CD4-positive, alpha-beta T cell treated with Interleukin-10 for 1 hour (primary cell): ENCODE data around the gene COPS4.
"Not testable (repeated sequence)": the region's sequence is repeated elsewhere in the genome, so short reads cannot be mapped to it uniquely, and the experiment has no call there.

Source experiments
- DNase-seq: peaks from one replicate; pipeline ENCODE4 v3.0.0-alpha.2; 2020

COPS4 gene

DNA sequence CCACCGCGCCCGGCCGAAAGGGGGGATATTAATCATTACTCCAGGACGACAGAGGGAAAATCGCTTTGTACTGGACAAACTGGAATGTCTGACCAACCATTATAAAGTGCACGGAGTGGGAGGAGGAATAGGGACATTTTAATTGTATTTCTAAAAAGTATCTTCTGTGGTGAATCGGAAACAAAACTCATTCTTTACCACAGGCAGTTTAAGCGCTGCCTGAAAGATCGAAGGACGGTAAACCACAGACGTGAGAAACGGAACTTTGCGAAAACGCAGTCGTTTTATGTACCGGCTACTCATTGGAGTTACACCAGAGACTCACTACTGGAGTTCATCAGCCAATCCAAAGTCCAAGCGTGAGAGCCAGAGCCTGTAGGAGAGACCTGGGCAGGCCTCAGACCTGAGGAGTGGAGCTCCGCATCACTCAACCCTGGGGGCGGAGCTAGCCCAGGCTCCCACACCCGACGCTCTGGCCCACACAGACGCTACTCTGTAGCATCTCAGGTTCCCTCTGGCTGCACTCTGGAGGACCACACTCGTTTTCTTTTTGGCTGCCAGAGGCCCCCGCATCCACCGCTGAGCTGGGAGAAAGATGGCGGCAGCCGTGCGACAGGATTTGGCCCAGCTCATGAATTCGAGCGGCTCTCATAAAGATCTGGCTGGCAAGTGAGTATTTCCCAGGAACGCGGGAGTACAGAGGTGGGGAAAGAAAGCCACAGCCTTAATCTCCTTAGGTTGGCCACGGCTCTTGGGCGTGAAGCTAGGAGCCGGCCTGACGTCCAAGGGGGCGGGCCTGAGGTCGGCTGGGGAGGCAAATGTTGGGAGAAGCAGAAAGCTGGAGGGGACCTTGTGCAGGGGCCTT is at the start of gene COPS4:
TSS of gene COPS4 (plus strand) at position 554 of the 865 bp plus-strand sequence. CDS start at position 596, 42 bp downstream.
- peak; percentile 98 for DNase-seq

DNA sequence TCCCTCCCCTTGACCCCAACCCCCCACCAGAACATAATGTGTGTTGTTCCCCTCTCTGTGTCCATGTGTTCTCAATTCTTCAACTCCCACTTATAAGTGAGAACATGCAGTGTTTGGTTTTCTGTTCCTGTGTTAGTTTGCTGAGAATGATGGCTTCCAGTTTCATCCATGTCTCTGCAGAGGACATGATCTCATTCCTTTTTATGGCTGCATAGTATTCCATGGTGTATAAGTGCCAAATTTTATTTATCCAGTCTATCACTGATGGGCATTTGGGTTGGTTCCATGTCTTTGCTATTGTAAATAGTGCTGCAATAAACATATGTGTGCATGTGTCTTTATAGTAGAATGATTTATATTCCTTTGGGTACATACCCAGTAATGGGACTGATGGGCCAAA is 47.5 kb upstream of the COPS4 start:
- not testable (repeated sequence) for DNase-seq

DNA sequence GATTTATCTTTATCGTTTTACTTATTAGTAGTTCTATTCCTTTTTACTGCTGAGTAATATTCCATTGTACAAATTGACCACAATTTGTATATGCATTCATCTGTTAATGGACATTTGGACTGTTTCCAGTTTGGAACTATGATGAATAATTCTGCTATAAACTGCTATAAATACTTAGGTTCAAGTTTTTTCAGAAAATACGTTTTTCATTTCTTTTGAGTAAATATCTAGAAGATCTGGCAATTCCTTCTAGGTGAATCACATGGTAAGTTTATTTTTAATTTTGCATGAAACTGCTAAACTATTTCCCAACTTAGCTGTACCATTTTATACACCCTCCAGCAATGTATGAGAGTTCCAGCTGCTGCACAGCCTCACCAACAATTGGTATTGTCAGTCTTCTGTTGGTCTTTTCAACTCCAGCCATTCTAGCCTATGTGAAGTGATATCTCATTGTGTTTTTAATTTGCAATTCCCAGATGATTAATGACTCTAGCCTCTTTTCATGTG is 46.6 kb upstream of the COPS4 start:
- no peak for DNase-seq

- peak; percentile 44 for DNase-seq
Measured at GRCh38 chr4:82989575-82990429, 45.2 kb upstream of the COPS4 start.

DNA sequence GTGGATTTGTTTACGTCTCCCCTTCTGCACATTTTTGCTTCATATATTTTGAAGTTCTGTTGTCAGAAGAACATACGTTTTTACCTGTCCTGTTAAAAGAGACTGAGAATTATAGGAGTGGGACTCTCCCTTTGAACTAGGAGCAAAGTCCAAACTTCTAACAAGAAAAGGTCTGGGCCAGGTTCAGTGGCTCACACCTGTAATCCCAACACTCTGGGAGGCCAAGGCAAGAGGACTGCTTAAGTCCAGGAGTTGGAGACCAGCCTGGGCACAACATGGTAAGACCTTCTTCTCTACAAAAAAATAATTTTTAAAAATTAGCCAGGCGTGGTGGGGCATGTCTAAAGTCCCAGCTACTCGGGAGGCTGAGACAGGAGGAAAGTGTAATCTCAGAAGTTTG is 40.1 kb upstream of the COPS4 start:
- no peak for DNase-seq

DNA sequence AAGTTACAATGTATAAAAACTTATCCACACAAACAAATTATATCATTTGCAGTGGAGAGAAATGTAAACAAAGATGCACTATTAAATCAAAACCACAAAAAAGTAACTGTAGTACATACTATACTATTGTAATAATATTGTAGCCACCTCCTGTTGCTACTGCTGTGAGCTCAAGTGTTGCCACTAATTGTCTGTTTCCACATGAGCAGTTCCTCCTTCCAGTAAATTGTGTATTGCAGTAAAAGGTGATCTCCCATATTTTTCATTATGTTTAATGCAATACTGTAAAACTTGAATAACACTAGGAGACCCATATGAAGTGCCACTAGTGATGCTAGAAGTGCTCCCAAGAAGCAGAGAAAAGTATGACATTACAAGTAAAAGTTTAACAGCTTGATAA is 36.1 kb upstream of the COPS4 start:
- no peak for DNase-seq

GRCh38 chr4:83002329-83002728 is 32.7 kb upstream of the COPS4 start:
- no peak for DNase-seq

- DNase-seq, result not testable (repeated sequence)
Measured at GRCh38 chr4:83003044-83003791, 31.8 kb upstream of the COPS4 start.

DNA sequence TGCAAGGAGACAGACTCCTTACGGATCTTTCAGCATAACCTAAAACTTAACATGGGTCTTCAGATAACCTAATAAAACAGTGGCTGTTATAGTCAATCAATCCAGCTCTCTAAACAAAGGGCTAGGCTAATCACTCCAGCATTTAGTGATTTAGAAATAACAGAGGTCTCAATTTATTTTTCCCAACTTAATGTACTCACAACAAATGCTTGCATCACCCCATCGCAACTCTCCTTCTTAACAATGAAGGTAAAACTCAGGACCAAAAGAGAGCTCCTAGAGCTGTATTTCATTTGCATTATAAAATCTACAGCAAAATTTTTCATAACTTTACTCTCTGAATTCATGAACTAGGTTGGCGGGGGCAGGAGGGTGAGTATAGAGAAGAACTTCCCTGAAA is 25.5 kb upstream of the COPS4 start:
- DNase-seq, result no peak

DNA sequence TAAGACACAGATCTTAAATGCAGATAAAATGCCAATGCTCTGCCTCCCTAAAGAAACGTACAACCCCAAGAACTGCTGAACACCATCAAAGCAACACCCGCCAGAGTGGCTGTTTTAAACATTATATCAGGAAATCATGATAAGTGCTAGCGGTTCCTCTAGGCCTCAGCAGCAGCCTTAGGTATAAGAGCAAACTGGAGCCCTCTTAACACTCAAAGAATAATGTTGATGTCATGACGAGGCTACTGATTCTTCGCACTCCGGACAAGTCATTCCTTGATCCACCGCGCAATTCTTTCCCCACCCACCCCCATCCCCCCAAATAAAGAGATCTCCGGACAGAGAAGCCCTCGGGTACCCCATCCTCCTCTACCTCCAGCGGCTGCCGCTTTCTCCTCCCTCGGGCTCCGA is 24.9 kb upstream of the COPS4 start:
- peak; percentile 41 for DNase-seq

DNA sequence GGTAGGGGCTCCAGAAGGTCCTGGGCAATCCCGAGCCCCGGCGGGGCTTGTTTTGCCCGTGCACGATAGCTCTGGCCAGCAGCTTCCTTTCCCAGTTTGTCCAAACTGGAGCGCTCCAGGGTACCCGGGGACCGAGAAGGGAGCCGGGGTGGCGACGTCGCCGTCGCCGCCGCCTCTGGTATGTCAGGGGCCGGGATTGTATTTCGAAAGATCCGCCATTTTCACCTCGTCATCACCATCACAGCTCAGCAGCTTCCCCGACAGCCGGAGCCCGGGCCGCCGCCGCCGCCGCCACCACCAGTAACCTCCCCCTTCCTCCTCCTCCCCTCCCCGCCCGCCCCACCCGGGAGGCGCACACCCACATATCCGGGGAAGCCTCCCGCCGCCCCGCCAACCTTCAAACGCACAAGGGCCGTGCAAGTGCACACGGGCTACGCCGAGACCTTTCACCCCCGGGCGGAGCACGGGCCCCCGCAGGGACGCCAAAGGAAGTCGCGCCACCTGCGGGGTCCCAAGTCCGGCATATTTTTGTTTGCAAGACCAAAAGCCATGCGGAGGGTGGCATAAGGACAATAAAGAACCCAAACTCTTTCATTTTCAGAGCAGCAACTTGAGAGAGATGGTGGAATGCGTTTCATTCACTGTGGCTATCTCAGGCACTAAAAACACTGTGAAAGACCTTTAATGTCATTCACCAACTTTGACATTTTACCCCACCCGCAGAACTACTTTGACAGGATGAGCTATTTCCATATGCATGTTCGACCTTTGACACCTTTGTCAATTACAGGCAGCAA is 24.3 kb upstream of the COPS4 start, which contains the start of gene LIN54:
TSS of gene LIN54 (minus strand) at position 302 of the 797 bp plus-strand sequence. CDS start 25,979 bp downstream, outside the sequence.
- peak; percentile 90 for DNase-seq

- no peak for DNase-seq
Measured at GRCh38 chr4:83011689-83012199, 23.2 kb upstream of the COPS4 start.

DNA sequence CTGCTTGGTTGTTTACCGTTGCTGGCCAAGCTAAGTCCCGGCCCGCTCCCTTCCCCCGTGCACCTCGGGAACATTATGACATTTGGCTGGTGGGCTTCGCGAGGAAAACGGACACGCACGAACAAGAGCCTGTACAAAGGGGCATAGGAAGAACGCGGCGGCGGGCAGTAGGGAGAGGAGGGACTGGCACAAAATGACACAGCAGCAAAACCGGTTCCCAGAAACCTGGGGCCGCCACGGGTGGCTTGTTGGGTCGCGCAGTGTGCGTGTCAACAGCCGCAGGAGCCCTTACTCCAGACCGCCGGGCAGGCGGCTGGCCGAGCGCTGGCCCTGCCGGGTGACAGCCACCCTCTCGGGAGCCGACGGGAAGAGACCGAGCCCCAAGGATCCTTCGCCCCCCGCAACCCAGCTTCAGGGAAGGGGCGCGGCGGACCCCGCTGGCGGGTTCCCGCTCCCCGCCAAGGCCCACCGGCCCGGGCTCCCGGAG is 22.7 kb upstream of the COPS4 start:
- no peak for DNase-seq

GRCh38 chr4:83012687-83013419 is 22.1 kb upstream of the COPS4 start:
- peak; percentile 98 for DNase-seq

DNA sequence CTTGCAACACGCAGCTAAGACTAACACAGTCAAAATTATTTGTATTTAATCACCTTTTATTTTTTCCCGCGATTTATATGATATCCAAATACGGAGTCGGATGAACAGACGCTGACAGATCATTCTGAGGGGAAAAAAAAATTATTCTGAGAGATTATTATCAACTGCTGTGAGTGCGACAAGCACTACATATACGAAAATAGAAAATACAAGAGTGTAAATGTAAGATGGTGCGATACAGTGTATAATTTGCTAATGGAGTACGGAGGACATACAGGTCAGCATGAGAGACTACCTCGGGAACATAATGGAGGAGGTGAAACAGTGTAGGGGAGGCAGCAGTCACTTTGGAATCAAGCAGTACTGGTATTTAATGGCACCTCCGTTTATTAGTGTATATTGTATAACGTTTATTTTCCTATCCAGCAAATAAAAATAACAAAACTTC is 21.5 kb upstream of the COPS4 start:
- DNase-seq, result no peak

DNA sequence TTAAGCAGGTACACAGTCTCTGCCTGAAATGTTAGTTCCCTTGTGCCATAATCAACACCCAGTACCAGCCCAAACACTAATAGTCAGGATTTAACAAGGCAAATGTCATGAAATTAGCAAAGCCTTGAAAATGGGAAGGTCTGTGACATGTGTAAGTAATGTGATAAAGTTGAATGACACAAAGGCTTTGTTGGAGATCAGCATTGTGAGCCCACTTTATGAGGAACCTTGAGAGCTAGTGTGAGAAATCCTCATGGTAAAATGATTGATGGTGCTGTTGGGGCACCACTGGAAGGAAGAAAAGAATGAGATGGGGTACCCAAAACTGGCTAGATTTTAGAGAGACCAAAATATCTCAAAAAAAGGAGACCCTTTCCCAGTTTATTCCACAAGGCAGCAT is 21.1 kb upstream of the COPS4 start:
- DNase-seq, result no peak

- DNase-seq, result no peak
Measured at GRCh38 chr4:83019794-83020494, 15.0 kb upstream of the COPS4 start.

- no peak for DNase-seq
Measured at GRCh38 chr4:83022724-83023450, 12.1 kb upstream of the COPS4 start.

DNA sequence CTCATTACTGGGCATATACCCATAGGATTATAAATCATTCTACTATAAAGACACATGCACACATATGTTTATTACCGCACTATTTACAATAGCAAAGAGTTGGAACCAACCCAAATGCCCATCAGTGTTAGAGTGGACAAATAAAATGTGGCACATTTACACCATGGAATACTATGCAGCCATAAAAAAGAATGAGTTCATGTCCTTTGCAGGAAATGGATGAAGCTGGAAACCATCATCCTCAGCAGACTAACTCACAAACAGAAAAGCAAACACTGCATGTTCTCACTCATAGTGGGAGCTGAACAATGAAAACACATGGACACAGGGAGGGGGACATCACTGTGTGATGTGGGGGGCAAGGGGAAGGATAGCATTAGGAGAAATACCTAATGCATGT is 11.4 kb upstream of the COPS4 start:
- DNase-seq, result not testable (repeated sequence)
